HepG2 (cell line): ENCODE data around the gene SAMD4B. TPM values are rescaled to one million over a fixed set of nuclear protein-coding genes. Genes with fewer than 3 reads are reported as not detected.

ENCODE experiments used
- ATAC-seq: fragments of 200-7000 bp; cut with Tn5 transposase; 3 replicates; pipeline ENCODE4 v1.9.1; 2020; ENCODE audit warnings: mild to moderate bottlenecking, moderate library complexity
- BruUV-seq: library from RNA; stranded (reverse); fragments of 400-500 nt; replicated peaks from 2 replicates; lab custom pipeline; 2021; lab: Mats Ljungman, UMichigan
- CTCF ChIA-PET: fragments of 300-600 bp; formaldehyde crosslinking; extraction: SDS; loops from one replicate; lab custom pipeline; 2021; ENCODE audit warnings: low total read pairs, inconsistent platforms, low intra/inter-chr PET ratio; lab: Yijun Ruan, JAX
- POLR2A ChIA-PET: fragments of 350-600 bp; sonication (Branson Sonifier 250); formaldehyde crosslinking; loops from one replicate; lab custom pipeline; 2020; ENCODE audit warnings: antibody characterized with exemption, inconsistent platforms; lab: Yijun Ruan, JAX
- DNase-seq: peaks from one replicate; pipeline ENCODE4 v3.0.0-alpha.2; 2015; ENCODE audit warnings: low spot score
- FAIRE-seq: peaks from 3 replicates; lab custom pipeline; 2011; peaks lifted over from hg19 to GRCh38; lab: Jason Lieb, UNC
- H2AFZ ChIP-seq: one replicate; pipeline ENCODE4 v1.6.1; 2011; ENCODE audit warnings: low read length, inconsistent platforms
- H3K27ac ChIP-seq: fragments of 300-600 bp; 3 replicates; pipeline ENCODE4 v1.8.0; 2011; ENCODE audit warnings: mixed run types, mild to moderate bottlenecking, mixed read lengths, low read length, inconsistent platforms; ENCODE audit not compliant: insufficient read depth; ENCODE audit errors: extremely low read length
- H3K27me3 ChIP-seq, 2 experiments: fragments of 200-600 bp in 1 of 2; 2 replicates in 1 of 2; 3 replicates in 1 of 2; pipeline versions ENCODE4 v1.6.0 to v1.8.0; 2011; ENCODE audit warnings: low read length in 2 of 2, mild to moderate bottlenecking in 2 of 2, moderate library complexity in 2 of 2, inconsistent platforms in 1 of 2; ENCODE audit not compliant: insufficient read depth in 2 of 2, control insufficient read depth in 1 of 2
- H3K36me3 ChIP-seq, 2 experiments: fragments of 200-600 bp in 1 of 2; replicated peaks in 1 of 2; 2 replicates in 1 of 2; 3 replicates in 1 of 2; pipeline versions ENCODE4 v1.5.1 to v1.8.0; 2011; ENCODE audit warnings: low read length in 2 of 2, inconsistent platforms in 1 of 2; ENCODE audit not compliant: insufficient read depth in 2 of 2, control insufficient read depth in 1 of 2
- H3K4me1 ChIP-seq: 2 replicates; pipeline ENCODE4 v1.5.1; 2012; ENCODE audit warnings: low read length, inconsistent platforms; ENCODE audit not compliant: insufficient read depth
- H3K4me2 ChIP-seq: 2 replicates; pipeline ENCODE4 v1.6.0; 2011; ENCODE audit warnings: low read depth, low read length, inconsistent platforms
- H3K4me3 ChIP-seq, 3 experiments: fragments of 200-600 bp in 1 of 3; sonication (generic), shearing (Covaris generic) in 1 of 3; replicated peaks in 1 of 3; 2 replicates each; pipeline ENCODE4 v1.5.1; 2011 to 2016; ENCODE audit warnings: low read length in 3 of 3, inconsistent platforms in 2 of 3, low read depth in 2 of 3, mild to moderate bottlenecking in 2 of 3, control low read depth in 1 of 3, mixed read lengths in 1 of 3; ENCODE audit not compliant: insufficient read depth in 1 of 3
- H3K79me2 ChIP-seq: one replicate; pipeline ENCODE4 v1.6.1; 2011; ENCODE audit warnings: low read length, inconsistent platforms; ENCODE audit not compliant: insufficient read depth
- H3K9ac ChIP-seq: 2 replicates; pipeline ENCODE4 v1.6.0; 2011; ENCODE audit warnings: mild to moderate bottlenecking, low read depth, low read length, inconsistent platforms; ENCODE audit not compliant: insufficient read depth
- H3K9me3 ChIP-seq: 2 replicates; pipeline ENCODE4 v1.5.1; 2012; ENCODE audit warnings: mild to moderate bottlenecking, low read length
- H4K20me1 ChIP-seq: 2 replicates; pipeline ENCODE4 v1.6.0; 2011; ENCODE audit warnings: inconsistent platforms, mild to moderate bottlenecking, low read length, moderate library complexity; ENCODE audit not compliant: insufficient read depth
- ATF1 ChIP-seq: IDR thresholded peaks from 2 replicates; pipeline ENCODE4 v1.6.1; 2016; ENCODE audit warnings: mild to moderate bottlenecking, control low read depth
- EHMT2 ChIP-seq: fragments of 200-600 bp; sonication (generic); IDR thresholded peaks from 2 replicates; pipeline ENCODE4 v1.7.0; 2017; ENCODE audit warnings: antibody characterized with exemption, low read depth, low read length, borderline replicate concordance
- FOXK2 ChIP-seq: fragments of 450-650 bp; IDR thresholded peaks from 2 replicates; pipeline ENCODE4 v1.6.1; 2016
- FOXP1 ChIP-seq, 2 experiments: fragments of 450-650 bp in 1 of 2; IDR thresholded peaks; 2 replicates each; pipeline ENCODE4 v1.6.1; 2017 to 2018; ENCODE audit warnings: antibody characterized with exemption in 1 of 2
- KDM4B ChIP-seq: sonication (generic); formaldehyde crosslinking; IDR thresholded peaks from 2 replicates; pipeline ENCODE4 v1.4.0; 2020; ENCODE audit warnings: missing genetic modification reagents
- PLSCR1 ChIP-seq: sonication (generic); formaldehyde crosslinking; IDR thresholded peaks from 2 replicates; pipeline ENCODE4 v1.5.0; 2020; ENCODE audit warnings: missing genetic modification reagents, mild to moderate bottlenecking, borderline replicate concordance
- POLR2G ChIP-seq: fragments of 200-400 bp; formaldehyde crosslinking; IDR thresholded peaks from 2 replicates; pipeline ENCODE4 v1.6.1; 2018; ENCODE audit warnings: mild to moderate bottlenecking, low read depth, low read length, moderate library complexity
- TBX3 ChIP-seq: fragments of 450-650 bp; IDR thresholded peaks from 2 replicates; pipeline ENCODE4 v1.6.1; 2017; ENCODE audit warnings: antibody characterized with exemption, mild to moderate bottlenecking, inconsistent platforms, borderline replicate concordance
- ZNF468 ChIP-seq: sonication (generic); formaldehyde crosslinking; IDR thresholded peaks from 2 replicates; pipeline ENCODE4 v1.8.0; 2022; ENCODE audit warnings: mild to moderate bottlenecking, moderate library complexity, missing genetic modification reagents
- ZNF501 ChIP-seq: sonication (generic); formaldehyde crosslinking; IDR thresholded peaks from 2 replicates; pipeline ENCODE4 v1.5.1; 2020; ENCODE audit warnings: mild to moderate bottlenecking, moderate library complexity, missing genetic modification reagents
- ZNF607 ChIP-seq: sonication (generic); formaldehyde crosslinking; IDR thresholded peaks from 2 replicates; pipeline ENCODE4 v1.5.1; 2020; ENCODE audit warnings: missing genetic modification reagents, mild to moderate bottlenecking, borderline replicate concordance
- WGBS: methylation state at CpG from one replicate; pipeline ENCODE4 v1.1.6; 2017; ENCODE audit warnings: low lambda C conversion rate; 5-methylcytosine and 5-hydroxymethylcytosine counted together
- in situ Hi-C: cut with HindIII; loops from 2 replicates; pipeline ENCODE4 v1.10.0; 2017; ENCODE audit warnings: low pct_unique_long_range_greater_than_20kb; ENCODE audit not compliant: extremely low pct_ligation_motif_present
- intact Hi-C: fragments of 100-400 bp; cut with micrococcal nuclease; formaldehyde crosslinking; loops from one replicate; pipeline ENCODE4 v1.10.0; 2022; ENCODE audit not compliant: unreplicated experiment
- polyA plus RNA-seq, 8 experiments: library from polyadenylated mRNA; depleted of rRNA in 3 of 8; stranded (reverse) in 7 of 8; unstranded in 1 of 8; fragments of >200 nt; fragmentation: Illumina TruSeq in 4 of 8; extraction: Trizol in 4 of 8; gene quantifications; 2 replicates each; pipeline versions ENCODE4 v1.2.1 to v1.2.3, GENCODE V29; 2011 to 2016; ENCODE audit warnings: low read depth in 4 of 8, missing spikeins in 1 of 8, mixed read lengths in 1 of 8; ENCODE audit not compliant: insufficient read depth in 1 of 8
- total RNA-seq, 5 experiments: library from RNA; depleted of rRNA; stranded (reverse); fragments of >200 nt; fragmentation: Illumina TruSeq; extraction: Trizol; gene quantifications; 2 replicates each; pipeline ENCODE4 v1.2.3, GENCODE V29; 2016; ENCODE audit warnings: low read depth in 1 of 5
- TF ChIP-seq, protein P1 (sequence below): sonication (generic); formaldehyde crosslinking; IDR thresholded peaks from 2 replicates; pipeline ENCODE4 v1.5.0; 2020; ENCODE audit warnings: missing genetic modification reagents

SAMD4B gene
- total and polyA plus RNA-seq, 2 of the 13 experiments (the other 11 are each of a cell fraction or from before 2014, with no cell fraction given), result 26.0 to 31.8 TPM

DNA sequence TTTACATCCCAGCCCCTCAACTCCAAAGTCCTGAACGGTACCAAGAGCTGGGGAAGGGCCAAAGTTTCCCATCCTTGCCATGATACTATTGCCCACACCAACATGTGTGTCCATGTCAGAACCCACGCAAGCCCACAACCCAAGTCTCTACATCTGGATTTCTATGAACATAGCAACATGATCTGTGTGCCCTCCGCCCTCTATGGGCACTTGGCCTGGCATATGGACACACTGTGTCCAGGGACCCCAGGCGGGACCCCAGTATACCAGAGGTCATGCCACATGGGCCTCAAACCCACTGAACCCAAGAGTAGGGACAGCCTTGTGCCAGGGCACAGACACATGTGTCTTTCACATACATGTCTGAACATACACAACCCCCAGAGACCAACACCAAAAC lies 23.5 kb upstream of the SAMD4B start (continued):
- no peak for TF ChIP-seq EHMT2
- TF ChIP-seq PLSCR1 (CRISPR knock-in tag), result no peak
- no peak for TF ChIP-seq ZNF607 (CRISPR knock-in tag)
- no peak for TF ChIP-seq ZNF501
- no peak for TF ChIP-seq ZNF468 (CRISPR knock-in tag)
- no peak for TF ChIP-seq KDM4B
- no peak for TF ChIP-seq POLR2G

DNA sequence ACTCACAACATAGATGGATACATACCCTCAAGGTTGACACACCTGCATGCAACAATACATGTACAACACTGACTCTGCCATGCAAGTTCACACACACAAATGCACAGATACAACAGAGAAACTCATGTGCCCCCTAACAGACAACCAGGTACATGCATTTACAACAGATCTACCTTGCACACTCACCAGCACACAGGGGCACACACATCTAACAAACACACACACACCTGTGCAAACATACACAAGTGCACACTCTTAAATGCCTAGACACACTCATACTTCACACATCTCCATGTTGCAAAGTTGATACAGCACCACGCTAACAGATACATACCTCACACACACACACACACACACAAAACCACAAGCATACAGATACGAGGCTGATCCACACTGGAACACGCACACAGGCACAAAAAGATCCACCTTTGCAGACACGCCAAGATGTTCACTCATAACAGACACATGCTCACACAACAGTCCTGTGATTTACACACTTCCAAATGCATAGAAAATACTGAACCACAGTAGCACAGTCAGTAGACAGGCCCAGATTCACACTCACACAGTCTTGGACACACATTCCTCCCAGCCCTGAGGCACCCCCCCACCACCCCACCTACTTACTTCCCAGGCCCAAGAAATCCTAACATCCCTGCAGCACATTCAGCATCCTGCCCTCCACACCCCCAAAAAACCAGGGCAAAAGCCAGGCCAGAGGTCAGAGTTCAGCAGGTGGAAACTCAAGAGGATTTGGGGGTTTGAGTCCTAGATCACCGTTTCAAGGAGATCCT lies 22.9 kb upstream of the SAMD4B start:
- H3K4me1 ChIP-seq, result peaks cover 14% of the 10 kb centered on the region
- TF ChIP-seq FOXK2 (no peak), TBX3 (no peak), FOXP1 (IDR thresholded peaks at IDR 0.05) (0 out of 2 replicates have a peak, but pooled peaks have one; percentile 21), FOXP1 (CRISPR knock-in tag; IDR thresholded peaks at IDR 0.05) (no peak), ATF1 (no peak)
- TF ChIP-seq, protein P1, sequence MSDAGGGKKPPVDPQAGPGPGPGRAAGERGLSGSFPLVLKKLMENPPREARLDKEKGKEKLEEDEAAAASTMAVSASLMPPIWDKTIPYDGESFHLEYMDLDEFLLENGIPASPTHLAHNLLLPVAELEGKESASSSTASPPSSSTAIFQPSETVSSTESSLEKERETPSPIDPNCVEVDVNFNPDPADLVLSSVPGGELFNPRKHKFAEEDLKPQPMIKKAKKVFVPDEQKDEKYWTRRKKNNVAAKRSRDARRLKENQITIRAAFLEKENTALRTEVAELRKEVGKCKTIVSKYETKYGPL (CRISPR knock-in tag), result no peak
- TF ChIP-seq, all 625 proteins: peak for 1
- peaks cover 0 to 22% of the 10 kb centered on the region in 2 experiments; a peak in 2 of 5 replicates for H3K27me3 ChIP-seq
- no TSS peak for BruUV-seq
- no peaks in the 10 kb centered on the region for H3K36me3 ChIP-seq
- CTCF ChIA-PET, result no interaction called here
- 90% methylated on average over 3 of the region's 5 CpGs for WGBS
- ATAC-seq (no peak), DNase-seq (no peak), FAIRE-seq (no peak)
- peak overlapping the region; percentile 98 for H3K4me2 ChIP-seq
- in situ Hi-C loops, result no loop called here
- no peak overlapping the region for H3K9ac ChIP-seq
- H2AFZ ChIP-seq, result no peak overlapping the region
- H3K4me3 ChIP-seq, result peak overlapping the region in 1 of 3 experiments; percentile 84; a peak in 2 of 6 replicates
- H3K27ac ChIP-seq, result no peak overlapping the region
- H3K9me3 ChIP-seq, result no peaks in the 10 kb centered on the region
- no peaks in the 10 kb centered on the region for H4K20me1 ChIP-seq
- POLR2A ChIA-PET, result no interaction called here
- intact Hi-C loops, result loop anchor here (5.0 kb wide), 1 partner anchor 357 kb away; no protein-coding TSS in a partner anchor
- H3K79me2 ChIP-seq, result no peaks in the 10 kb centered on the region
